Activated CD4-positive, alpha-beta memory T cell treated with anti-CD3 and anti-CD28 coated beads, Interleukin-2, amount 10 ng/mL, durations not matched to agents 7 days and 5 days (primary cell): ENCODE results near the gene TTYH2. TPM values are rescaled to one million over a fixed set of nuclear protein-coding genes. Genes with fewer than 3 reads are reported as not detected.

ENCODE experiments used
- CTCF ChIA-PET: fragments of 350-600 bp; sonication (Branson Sonifier 250); formaldehyde crosslinking; loops from one replicate; lab custom pipeline; 2021; ENCODE audit warnings: antibody characterized with exemption, inconsistent platforms; lab: Charles Lee
- POLR2A ChIA-PET: fragments of 350-600 bp; sonication (Branson Sonifier 250); formaldehyde crosslinking; loops from one replicate; lab custom pipeline; 2021; ENCODE audit warnings: antibody characterized with exemption; lab: Charles Lee
- DNase-seq: peaks from one replicate; pipeline ENCODE4 v3.0.0-alpha.2; 2020
- H3K27ac Mint-ChIP-seq: one replicate; pipeline ENCODE4 v1.8.0; 2021; ENCODE audit warnings: mild to moderate bottlenecking, mixed read lengths
- H3K27me3 Mint-ChIP-seq: one replicate; pipeline ENCODE4 v1.8.0; 2021; ENCODE audit warnings: mixed read lengths
- H3K36me3 Mint-ChIP-seq: one replicate; pipeline ENCODE4 v1.8.0; 2021; ENCODE audit warnings: low read depth, mixed read lengths
- H3K4me1 Mint-ChIP-seq: one replicate; pipeline ENCODE4 v1.8.0; 2021; ENCODE audit warnings: mixed read lengths
- H3K4me3 Mint-ChIP-seq: one replicate; pipeline ENCODE4 v1.8.0; 2021; ENCODE audit warnings: mild to moderate bottlenecking, mixed read lengths
- H3K9me3 Mint-ChIP-seq: one replicate; pipeline ENCODE4 v1.8.0; 2021; ENCODE audit warnings: mixed read lengths
- total RNA-seq, 2 experiments: library from RNA; stranded (reverse); gene quantifications; one replicate each; pipeline ENCODE4 v1.2.3, GENCODE V29; 2021

The TTYH2 gene
- total RNA-seq, 2 experiments from 2014 or later: 23.8 to 25.6 TPM

- Mint-ChIP-seq H3K27me3 (no peaks in the 10 kb centered on the region), H3K9me3 (no peaks in the 10 kb centered on the region), H3K4me3 (no peak overlapping the region), H3K36me3 (peaks cover 34% of the 10 kb centered on the region), H3K27ac (no peak overlapping the region), H3K4me1 (peaks cover 21% of the 10 kb centered on the region)
- POLR2A ChIA-PET: interaction anchor here (1.1 to 1.4 kb wide), 2 partner anchors 16 to 17 kb away, joined by 3 to 6 read pairs; partner anchors contain the start of gene RPL38
- CTCF ChIA-PET: interaction anchor here (0.9 kb wide), 1 partner anchor 20 kb away, joined by 3 read pairs; no protein-coding TSS in a partner anchor
- no peak for DNase-seq
Observed at GRCh38 chr17:74220219-74220618, 6.8 kb downstream of the TTYH2 start.

DNA sequence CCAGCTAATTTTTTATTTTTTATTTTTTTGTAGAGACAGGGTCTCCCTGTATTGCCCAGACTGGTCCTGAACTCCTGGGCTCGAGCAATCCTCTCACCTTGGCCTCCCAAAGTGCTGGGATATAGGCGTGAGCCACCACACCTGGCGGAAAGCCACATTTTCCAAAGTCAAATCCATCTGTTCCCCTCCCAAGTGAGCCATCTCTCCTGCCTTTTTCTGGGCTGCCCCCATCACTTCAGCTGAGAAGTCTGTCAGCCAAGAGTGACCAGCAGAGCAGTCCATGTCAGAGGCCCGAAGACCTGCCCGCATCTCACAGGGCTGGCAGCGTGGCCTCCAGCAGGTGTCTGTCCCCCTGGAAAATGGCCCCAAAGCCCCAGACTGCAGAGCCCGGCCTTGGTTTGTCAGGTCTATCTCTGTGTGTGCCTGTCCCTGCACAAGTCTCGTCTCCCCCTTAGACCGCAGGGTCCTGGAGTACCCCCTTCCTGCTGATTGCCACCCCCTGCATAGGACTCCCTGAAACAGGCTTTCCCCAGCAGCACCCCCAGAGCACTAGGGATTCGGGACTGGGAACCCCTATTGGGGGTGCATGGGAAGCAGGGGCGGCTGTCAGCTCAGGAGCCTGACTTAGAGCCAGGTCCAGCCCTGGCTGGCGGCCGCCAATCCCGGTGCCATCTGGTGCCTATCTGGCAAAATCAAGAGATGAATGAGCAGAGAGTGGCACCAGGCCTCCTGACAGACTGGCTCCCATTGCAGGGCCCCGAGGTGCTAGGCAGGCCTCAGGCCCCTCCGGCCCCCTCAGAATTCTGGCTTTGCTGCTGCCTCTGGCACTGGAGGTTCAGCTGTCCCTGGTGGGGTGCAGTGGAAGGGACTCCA is 7.8 kb downstream of the TTYH2 start:
- POLR2A ChIA-PET: interaction anchor here (1.1 to 1.4 kb wide), 2 partner anchors 17 to 18 kb away, joined by 3 to 6 read pairs; partner anchors contain the start of gene RPL38
- H3K36me3 Mint-ChIP-seq: peaks cover 38% of the 10 kb centered on the region
- no peak for DNase-seq

DNA sequence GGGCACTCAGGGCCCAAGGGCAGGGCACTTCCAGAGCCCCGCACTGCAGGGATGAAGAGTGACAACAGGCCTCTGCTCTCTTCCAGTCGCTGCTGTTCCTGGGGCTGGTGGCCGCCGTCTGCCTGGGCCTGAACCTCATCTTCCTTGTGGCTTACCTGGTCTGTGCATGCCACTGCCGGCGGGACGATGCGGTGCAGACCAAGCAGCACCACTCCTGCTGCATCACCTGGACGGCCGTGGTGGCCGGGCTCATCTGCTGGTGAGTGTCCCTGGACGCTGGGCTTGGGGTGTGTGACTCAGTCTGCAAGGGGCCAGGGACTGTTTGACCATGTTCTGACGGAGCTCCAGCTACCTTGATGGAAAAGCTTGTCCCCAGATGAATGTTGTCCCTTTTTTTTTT is 9.0 kb downstream of the TTYH2 start:
- CTCF ChIA-PET: interaction anchor here (1.1 kb wide), 1 partner anchor 23 kb away, joined by 3 read pairs; no protein-coding TSS in a partner anchor
- no peak overlapping the region for H3K27ac Mint-ChIP-seq

More for the DNA sequence above, 7.8 kb downstream of the TTYH2 start:
- Mint-ChIP-seq H3K9me3 (no peaks in the 10 kb centered on the region), H3K27ac (no peak overlapping the region), H3K27me3 (no peaks in the 10 kb centered on the region), H3K4me3 (no peak overlapping the region), H3K4me1 (peaks cover 14% of the 10 kb centered on the region)
- CTCF ChIA-PET: interaction anchor here (1.1 kb wide), 1 partner anchor 22 kb away, joined by 3 read pairs; no protein-coding TSS in a partner anchor

GRCh38 chr17:74223901-74224300 is 10.5 kb downstream of the TTYH2 start:
- DNase-seq: no peak
- Mint-ChIP-seq H3K27ac (no peak overlapping the region), H3K27me3 (no peaks in the 10 kb centered on the region), H3K36me3 (peaks cover 37% of the 10 kb centered on the region), H3K4me3 (no peak overlapping the region), H3K4me1 (peaks cover 9% of the 10 kb centered on the region), H3K9me3 (no peaks in the 10 kb centered on the region)
- ChIA-PET POLR2A (interaction anchor here (1.2 kb wide), 1 partner anchor 58 kb away, joined by 3 read pairs; no protein-coding TSS in a partner anchor), CTCF (no interaction called here)

More for the DNA sequence above, 9.0 kb downstream of the TTYH2 start:
- H3K9me3 Mint-ChIP-seq: no peaks in the 10 kb centered on the region
- no peak overlapping the region for H3K4me3 Mint-ChIP-seq
- no peaks in the 10 kb centered on the region for H3K27me3 Mint-ChIP-seq
- peaks cover 36% of the 10 kb centered on the region for H3K36me3 Mint-ChIP-seq
- no peak for DNase-seq
- H3K4me1 Mint-ChIP-seq: peaks cover 9% of the 10 kb centered on the region
- POLR2A ChIA-PET: interaction anchor here (1.2 kb wide), 1 partner anchor 60 kb away, joined by 3 read pairs; no protein-coding TSS in a partner anchor

DNA sequence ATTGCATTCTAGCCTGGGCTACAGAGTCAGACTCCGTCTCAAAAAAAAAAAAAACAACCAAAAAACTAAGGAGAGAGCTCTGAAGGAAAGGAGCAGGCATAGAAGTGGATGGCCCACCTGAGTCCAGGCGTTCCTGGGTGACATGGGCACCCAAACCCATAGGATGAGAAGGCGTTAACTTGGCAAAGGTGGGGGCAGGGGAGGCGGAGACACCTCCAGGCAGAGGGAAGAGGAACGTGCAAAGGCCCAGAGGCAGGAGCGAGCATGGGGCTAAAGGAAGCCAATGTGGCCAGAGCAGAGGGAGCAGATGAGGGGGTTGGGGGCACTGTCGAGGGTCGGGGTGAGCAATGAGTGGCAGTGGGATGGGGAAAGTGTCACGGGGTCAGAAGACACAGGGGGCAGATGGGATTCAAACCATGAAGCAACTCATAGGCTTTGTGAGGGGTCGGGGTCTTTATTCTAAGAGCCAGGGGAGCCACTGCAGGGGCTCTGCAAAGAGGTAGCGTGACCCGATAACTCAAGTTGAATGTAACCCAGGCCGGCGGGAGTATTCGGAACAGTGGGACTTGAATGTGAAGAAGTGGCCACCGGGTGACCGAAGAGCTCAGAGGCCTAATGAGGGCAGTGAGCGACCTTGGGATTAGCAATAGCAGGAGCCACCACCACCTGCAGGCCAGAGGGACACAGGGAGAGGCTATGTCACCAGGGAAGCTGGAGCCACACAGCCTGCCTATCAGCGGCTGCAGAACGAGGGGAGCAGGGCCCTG is 11.8 kb downstream of the TTYH2 start:
- Mint-ChIP-seq H3K27me3 (no peaks in the 10 kb centered on the region), H3K9me3 (no peaks in the 10 kb centered on the region), H3K4me1 (peaks cover 9% of the 10 kb centered on the region), H3K36me3 (peaks cover 34% of the 10 kb centered on the region), H3K27ac (no peak overlapping the region), H3K4me3 (no peak overlapping the region)
- POLR2A ChIA-PET: no interaction called here
- DNase-seq: no peak
- CTCF ChIA-PET: interaction anchor here (0.8 kb wide), 1 partner anchor 12 kb away, joined by 3 read pairs; the partner anchor contains the start of gene TTYH2

DNA sequence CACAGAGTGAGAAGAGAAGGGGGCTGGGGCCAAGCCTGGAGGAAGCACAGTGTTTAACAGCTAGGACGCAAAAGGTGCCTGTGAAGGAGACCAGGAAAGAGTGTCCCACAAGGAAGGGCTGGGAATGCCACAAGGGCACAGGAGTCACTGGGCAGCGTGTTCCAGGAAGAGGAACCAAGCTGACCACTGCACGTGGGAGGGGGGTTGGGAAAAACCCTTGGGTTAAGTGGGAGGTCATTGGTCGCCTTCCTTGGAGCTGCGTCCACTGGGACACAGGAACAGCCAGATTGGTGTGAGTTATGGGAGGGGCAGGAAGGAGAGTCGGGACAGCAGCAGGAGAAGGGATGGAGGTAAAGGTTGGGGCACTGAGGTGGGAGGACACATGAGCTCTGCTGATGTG is 12.9 kb downstream of the TTYH2 start:
- Mint-ChIP-seq H3K4me1 (peaks cover 9% of the 10 kb centered on the region), H3K9me3 (no peaks in the 10 kb centered on the region), H3K36me3 (peaks cover 34% of the 10 kb centered on the region), H3K27me3 (no peaks in the 10 kb centered on the region), H3K27ac (peak overlapping the region; percentile 4), H3K4me3 (no peak overlapping the region)
- POLR2A ChIA-PET: interaction anchor here (1.2 kb wide), 1 partner anchor 36 kb away, joined by 3 read pairs; no protein-coding TSS in a partner anchor
- no peak for DNase-seq
- CTCF ChIA-PET: no interaction called here

DNA sequence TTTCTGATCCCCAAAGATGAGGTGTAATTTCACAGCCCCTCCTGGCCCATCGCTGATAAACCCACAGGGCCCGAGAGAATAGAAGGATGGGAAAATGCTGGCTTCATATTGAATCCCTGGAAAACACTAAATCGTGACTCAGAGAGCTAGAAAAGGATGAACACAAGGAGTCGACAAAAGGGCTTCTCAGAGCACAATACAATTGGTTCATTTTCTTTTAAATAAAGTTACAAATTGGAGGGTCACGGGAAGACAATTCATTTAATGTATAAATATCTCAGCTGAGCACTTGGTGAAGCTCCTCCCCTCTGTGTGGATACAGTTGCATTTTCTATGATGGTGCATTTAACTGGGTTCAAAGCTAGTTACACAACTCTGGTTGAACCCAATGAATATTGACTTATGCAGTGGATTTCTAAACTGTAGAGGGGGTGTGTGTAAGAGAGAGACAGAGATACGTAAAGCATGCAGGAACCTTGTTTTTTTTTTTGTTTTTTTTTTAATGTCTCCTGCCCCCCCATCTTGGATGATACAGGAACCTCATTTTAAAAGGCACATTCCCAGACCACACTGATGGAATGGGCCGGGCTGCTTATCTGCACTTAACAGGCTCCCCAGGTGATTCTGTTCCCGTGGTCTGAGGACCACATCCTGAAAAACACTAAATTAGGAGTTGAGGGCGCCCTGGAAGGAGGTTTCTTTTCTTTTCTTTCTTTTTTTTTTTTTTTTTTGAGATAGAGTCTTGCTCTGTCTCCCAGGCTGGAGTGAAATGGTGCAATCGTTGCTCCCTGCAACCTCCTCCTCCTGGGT is 14.1 kb downstream of the TTYH2 start:
- CTCF ChIA-PET: no interaction called here
- Mint-ChIP-seq H3K36me3 (peaks cover 33% of the 10 kb centered on the region), H3K27me3 (no peaks in the 10 kb centered on the region), H3K4me3 (no peak overlapping the region), H3K9me3 (no peaks in the 10 kb centered on the region), H3K4me1 (peaks cover 9% of the 10 kb centered on the region), H3K27ac (no peak overlapping the region)
- POLR2A ChIA-PET: no interaction called here
- no peak for DNase-seq

DNA sequence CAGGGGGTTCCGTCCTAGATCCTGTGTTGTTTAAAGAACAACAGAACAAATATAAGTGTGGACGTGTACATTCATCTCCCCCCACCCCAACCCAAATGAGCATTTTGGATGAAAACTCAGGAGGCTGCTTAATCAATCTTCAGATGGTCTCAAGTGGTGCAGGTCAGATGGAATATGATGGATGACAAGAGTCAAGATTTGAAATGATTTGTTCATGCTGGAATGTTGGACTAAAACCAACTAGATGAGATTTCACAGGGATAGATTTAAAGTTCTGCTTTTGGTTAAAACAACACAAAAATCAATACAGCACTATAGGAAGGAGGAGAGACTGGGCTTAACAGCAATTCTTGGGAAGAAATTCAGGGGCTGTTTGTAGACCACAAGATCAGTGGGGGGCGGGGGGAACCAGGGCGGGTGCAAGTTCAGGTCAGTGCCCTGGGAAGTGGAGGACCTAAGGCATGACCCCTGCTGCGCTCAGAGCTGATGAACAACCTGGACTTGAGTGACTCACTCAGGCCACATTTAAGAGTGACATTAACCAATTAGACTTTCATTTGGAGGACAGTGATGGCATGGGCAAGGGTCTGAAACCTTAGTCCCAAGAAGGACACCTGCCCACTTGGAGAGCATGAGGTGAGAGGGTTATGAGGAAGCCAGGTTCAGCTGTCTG is 15.1 kb downstream of the TTYH2 start:
- Mint-ChIP-seq H3K36me3 (peaks cover 32% of the 10 kb centered on the region), H3K9me3 (no peaks in the 10 kb centered on the region), H3K27me3 (no peaks in the 10 kb centered on the region), H3K4me3 (no peak overlapping the region), H3K27ac (no peak overlapping the region), H3K4me1 (peaks cover 9% of the 10 kb centered on the region)
- DNase-seq: no peak
- CTCF ChIA-PET: no interaction called here
- POLR2A ChIA-PET: interaction anchor here (0.7 kb wide), 1 partner anchor 9 kb away, joined by 3 read pairs; no protein-coding TSS in a partner anchor

GRCh38 chr17:74230896-74231295 is 17.5 kb downstream of the TTYH2 start:
- POLR2A ChIA-PET: no interaction called here
- Mint-ChIP-seq H3K4me1 (peaks cover 4% of the 10 kb centered on the region), H3K9me3 (no peaks in the 10 kb centered on the region), H3K36me3 (peaks cover 17% of the 10 kb centered on the region), H3K27ac (no peak overlapping the region), H3K4me3 (no peak overlapping the region), H3K27me3 (no peaks in the 10 kb centered on the region)
- no peak for DNase-seq
- CTCF ChIA-PET: interaction anchor here (0.9 to 1.5 kb wide), 2 partner anchors 31 to 137 kb away, joined by 3 to 5 read pairs; no protein-coding TSS in a partner anchor

- Mint-ChIP-seq H3K4me3 (no peak overlapping the region), H3K27ac (no peak overlapping the region), H3K36me3 (peaks cover 9% of the 10 kb centered on the region), H3K4me1 (no peaks in the 10 kb centered on the region), H3K27me3 (no peaks in the 10 kb centered on the region), H3K9me3 (no peaks in the 10 kb centered on the region)
- ChIA-PET POLR2A (no interaction called here), CTCF (no interaction called here)
- DNase-seq: no peak
Observed at GRCh38 chr17:74231928-74232907, 18.8 kb downstream of the TTYH2 start.

DNA sequence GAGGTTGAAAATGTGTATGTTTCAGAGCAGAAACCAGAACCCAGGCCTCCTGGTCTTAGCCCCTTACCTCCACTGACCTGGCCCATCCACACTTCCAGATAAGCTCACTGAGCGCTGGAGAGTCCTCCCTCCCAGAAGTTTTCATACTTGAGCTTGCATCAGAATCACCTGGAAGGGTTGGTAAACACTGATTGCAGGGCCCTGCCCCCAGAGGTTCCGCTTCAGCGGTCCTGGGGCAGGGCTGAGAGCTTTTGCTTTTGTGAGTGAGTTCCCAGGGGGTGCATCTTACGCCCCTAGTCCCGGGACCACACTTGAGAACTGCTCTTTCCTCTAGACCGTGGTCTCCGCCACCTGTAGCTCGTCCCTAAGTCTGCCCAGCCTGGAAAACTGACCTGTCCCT is 20.6 kb downstream of the TTYH2 start:
- H3K4me3 Mint-ChIP-seq: no peak overlapping the region

More for the DNA sequence above, 20.6 kb downstream of the TTYH2 start:
- ChIA-PET POLR2A (no interaction called here), CTCF (no interaction called here)
- Mint-ChIP-seq H3K9me3 (no peaks in the 10 kb centered on the region), H3K27me3 (no peaks in the 10 kb centered on the region), H3K36me3 (peaks cover 6% of the 10 kb centered on the region), H3K27ac (no peak overlapping the region), H3K4me1 (no peaks in the 10 kb centered on the region)
- DNase-seq: no peak
